Tibial nerve (tissue), 3 donors: ENCODE results near the gene MPPED1.

Experiments
- CTCF ChIP-seq, 5 experiments: fragments of 200-600 bp in 3 of 5; fragments of 450-650 bp in 2 of 5; sonication (generic) in 3 of 5; IDR thresholded peaks; one replicate each; pipeline ENCODE4 v1.5.1; 2016 to 2019; ENCODE audit warnings: antibody characterized with exemption in 5 of 5, mild to moderate bottlenecking in 3 of 5, moderate library complexity in 2 of 5
- POLR2A ChIP-seq, 2 donors: fragments of 450-650 bp; IDR thresholded peaks; one replicate each; pipeline ENCODE4 v1.6.1; 2017; ENCODE audit warnings: antibody characterized with exemption in 2 of 2, mild to moderate bottlenecking in 2 of 2, moderate library complexity in 2 of 2

GRCh38 chr22:43448048-43448447 lies 36.2 kb downstream of the MPPED1 start:
- TF ChIP-seq CTCF (IDR thresholded peaks at IDR 0.05) (no peak), POLR2A (IDR thresholded peaks at IDR 0.05) (no peak)
